ENCODE measurements around the gene ABHD17B.
"Not testable (repeated sequence)": the region's sequence is repeated elsewhere in the genome, so short reads cannot be mapped to it uniquely, and the experiment has no call there.

ABHD17B gene

DNA sequence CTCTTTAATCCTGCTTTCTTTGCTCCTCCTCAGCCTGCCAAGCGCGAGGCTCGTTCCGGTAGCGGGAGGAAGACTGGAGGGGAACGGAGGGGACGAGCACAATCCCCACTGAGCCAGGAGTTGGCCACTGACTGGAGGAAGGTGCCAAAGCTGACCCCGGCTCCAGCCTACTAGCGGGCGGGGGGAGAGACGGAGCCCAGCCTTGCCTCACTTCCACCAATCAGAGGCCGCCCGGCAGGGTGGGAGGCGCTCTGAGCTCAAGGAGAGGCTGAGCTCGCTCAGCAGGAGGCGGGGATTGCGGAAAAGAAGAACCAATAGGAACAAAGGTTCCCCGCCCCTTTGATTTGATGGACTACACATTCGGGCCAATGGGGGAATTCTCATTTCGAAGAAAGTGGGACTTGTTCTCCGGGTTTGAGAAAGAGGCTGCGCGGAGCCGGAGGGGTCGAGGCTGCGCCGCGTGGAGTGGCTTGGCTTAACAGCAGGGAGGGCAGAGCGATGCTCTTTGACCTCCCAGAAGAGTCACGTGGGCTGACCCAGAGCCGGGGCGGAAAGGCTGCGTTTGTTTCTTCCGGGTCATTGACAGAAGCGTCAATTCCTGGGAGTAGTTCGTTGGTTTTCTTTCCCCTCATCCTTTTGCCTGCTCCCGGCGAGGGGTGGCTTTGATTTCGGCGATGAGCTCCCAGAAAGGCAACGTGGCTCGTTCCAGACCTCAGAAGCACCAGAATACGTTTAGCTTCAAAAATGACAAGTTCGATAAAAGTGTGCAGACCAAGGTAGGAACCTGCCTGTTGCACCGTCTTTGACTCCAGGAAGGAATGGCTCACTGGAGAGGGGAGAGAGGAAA is at the start of gene ABHD17B, which contains the start of gene C9orf85:
Gene ABHD17B, minus strand, starts transcription at position 133 of the 847 bp plus-strand sequence. CDS start 36,113 bp downstream, outside the sequence.
Gene C9orf85, plus strand, starts transcription at position 579 of the 847 bp plus-strand sequence. Its CDS starts 96 bp downstream, at position 675.
- peak; percentile 94 for DNase-seq

DNA sequence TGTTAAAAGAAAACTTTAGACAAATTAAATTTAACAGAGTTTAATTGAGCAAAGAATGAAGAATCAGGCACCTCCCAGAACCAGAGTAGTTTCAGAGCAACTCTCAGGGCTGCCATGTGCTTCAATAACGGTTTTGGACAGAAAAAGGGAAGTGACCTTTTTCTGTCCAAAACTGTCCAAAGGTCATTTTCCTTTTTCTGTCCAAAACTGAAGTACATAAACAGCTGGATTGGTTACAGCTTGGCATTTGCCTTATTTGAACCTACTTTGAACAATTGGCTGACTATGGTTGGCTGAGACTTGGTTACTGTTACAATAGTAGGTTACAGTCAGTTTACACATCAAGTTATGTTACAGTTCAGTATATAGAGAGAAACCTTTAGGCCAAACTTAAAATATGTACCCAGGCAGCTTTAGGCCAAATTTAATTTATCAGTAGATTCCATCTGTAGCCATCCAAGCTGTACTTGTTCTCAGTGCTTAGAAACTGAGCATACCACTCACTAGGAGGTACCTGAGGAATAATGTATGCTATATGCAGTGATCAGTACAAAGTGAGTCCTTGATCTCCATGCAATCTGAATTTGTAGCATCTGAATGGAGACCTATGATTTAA is 44.4 kb upstream of the ABHD17B start:
- DNase-seq = no peak

DNA sequence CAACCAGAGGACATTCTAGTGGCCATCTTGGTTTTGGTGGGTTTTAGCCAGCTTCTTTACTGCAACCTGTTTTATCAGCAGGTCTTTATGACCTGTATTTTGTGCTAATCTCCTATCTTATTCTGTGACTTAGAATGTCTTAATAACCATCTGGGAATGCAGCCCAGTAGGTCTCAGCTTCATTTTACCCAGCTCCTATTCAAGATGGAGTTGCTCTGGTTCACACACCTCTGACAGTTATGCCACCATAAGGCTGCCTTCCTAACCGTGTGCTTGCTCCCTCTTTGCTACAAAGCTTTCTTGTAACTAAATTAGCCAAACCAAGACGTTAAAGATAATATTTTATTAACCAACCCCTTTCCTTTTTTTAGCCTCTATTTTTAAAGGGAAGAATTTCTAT is 43.7 kb upstream of the ABHD17B start:
- not testable (repeated sequence) for DNase-seq

DNA sequence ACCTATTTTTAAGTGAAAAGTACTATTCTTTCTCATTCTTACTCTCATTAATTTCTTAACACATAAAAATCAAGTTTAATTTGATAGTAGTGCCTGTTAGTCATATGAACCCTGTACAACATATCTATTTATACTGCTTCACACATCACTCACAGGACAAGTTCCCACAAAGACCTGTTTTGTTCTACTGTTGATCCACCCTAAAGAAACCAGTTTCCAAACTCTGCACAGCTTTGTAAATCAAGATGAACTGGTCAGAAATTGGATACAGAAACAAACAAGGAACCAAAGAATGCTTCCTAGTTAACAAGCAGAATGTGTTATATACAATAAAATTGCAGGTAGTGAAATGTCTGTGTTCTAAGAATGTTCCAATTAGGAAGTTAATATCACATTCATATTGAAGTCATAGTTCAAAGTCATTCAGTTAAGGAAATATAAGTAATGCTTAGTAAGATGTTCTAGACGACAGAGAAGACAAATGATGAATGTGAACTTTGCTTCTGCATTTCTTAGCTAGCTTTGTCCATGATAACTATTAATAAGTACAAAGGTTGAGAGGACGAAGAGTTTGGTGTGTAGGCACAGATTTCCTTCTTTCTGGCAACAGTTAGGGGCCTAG is 33.9 kb upstream of the ABHD17B start:
- DNase-seq = no peak

DNA sequence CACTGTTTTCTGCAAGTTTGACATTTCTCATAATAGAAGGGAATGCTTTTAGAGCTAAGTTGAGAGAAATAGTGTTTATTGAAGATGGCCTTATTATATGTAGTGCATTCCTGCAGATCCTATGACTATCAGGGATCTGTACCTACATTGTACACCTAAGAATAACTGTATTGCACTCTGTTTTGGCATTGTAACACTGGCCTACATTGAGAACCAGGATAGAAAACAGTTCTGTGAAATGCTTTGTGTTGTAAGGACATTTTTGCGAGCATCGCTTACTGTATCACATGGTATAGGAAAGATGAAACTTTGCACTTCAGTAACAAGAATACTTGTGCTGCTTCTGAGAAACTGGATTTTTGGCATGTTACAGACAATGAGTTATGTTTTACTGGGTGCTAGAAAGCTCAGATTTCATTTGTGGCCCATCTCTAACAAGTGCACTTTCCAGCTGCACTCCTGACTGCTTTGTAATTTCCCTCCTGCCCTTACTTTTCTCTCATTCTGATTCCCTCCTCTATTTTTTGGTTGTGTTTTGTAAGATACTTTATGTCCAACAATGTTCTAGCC is 31.1 kb upstream of the ABHD17B start:
- no peak for DNase-seq

DNA sequence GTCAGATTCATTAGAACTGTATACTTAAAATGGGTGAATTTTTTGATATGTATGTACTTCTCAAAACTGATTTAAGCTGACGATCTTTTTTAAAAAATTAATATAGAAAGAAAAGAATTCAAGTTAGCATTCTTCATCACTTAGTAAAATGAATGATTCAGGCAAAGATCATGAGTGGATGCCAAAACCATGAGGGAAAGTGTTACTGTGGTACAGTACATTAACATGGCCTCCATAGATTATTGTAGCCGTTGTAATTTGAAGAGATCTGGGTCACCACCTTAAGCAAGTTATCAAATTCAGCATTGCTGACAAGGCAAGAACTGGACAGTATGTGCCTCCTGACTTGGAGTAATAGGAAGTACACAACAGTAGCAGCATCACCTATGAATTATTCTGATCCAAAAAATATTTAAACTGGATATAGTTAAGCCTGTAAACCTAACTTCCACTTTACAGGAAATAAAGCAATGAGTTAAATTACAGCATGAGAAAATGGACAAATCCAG is 30.1 kb upstream of the ABHD17B start:
- no peak for DNase-seq

DNA sequence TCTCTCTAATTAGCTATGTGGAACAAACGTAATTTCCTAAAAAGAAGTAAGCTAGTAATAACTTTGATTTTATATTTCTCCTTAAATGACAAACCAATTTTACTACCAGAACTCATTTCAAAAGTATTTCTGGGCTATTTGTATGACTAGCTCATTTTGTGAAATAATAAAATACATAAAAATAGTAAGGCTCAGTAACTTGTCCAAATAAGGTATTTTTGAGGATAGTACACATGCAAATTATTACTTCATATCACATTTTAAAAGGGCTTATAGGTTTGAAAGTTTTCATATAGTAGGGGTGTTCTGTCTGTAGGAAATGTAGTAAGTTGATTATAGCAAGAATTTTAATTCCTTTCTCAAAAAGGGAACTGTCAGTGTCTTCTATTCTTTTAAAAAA is 26.9 kb upstream of the ABHD17B start:
- DNase-seq = no peak

DNA sequence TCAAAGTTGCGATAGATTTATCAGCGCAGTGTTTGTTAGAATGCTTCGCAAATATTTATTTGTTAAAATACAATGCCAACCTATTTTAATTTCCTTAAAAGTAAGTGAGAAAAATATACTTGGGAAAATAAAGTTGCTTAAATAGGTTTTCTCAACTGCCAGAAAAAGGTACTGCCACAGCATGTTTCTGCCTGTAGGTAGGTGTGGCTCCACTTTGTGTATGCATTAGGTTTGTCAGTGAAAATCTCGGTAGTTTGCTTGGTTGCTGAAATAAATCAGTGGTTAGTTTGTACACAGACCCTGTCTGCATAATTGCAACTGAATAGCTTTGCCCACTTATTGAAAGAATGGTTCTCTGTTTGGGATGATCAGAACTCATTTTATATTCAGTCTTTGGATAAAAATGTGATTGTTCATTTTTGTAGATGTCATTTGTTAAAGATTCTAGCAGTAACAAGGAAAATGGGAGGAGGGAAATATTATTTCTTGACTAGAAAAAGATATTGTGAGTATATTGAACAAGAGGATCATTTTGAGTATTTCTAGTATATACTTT is 26.2 kb upstream of the ABHD17B start:
- no peak for DNase-seq

DNA sequence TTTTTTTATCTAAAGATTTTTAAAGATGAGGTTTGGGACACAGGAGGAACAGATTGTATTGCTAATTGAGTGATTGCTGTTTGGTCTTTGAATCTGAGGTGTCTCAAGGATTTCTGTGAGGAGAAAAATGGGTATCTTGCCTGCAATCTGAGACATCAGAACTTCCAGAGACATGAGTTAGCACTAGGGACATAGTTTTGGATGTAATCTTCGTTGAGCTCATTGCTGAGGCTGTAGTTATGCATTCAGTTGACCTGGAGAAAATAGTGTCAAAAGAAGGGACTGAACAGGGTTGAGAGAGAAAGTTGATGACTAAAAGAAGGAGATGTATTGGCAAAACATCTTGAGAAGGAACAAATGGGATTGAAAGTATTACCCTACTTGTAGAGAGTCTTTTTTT is 25.1 kb upstream of the ABHD17B start:
- no peak for DNase-seq

DNA sequence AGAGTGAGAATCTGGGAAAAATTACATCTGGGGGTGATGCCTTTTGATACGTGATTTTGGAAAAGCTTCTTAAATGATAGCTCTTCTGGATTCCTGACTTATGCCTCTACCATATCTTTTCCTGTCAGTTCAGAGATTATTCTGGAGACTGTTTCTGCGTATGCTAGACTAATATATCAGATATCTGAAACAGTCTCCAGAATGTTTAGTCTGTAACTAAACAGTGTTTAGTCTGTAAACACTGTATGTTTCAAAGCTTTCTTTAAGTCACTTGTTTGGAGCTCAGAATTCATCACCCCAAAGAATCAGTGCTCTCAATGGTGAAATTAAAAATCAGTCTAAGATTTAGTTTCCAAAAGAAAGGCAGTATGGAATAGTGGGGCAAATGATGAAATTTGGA is 20.2 kb upstream of the ABHD17B start:
- DNase-seq = no peak

DNA sequence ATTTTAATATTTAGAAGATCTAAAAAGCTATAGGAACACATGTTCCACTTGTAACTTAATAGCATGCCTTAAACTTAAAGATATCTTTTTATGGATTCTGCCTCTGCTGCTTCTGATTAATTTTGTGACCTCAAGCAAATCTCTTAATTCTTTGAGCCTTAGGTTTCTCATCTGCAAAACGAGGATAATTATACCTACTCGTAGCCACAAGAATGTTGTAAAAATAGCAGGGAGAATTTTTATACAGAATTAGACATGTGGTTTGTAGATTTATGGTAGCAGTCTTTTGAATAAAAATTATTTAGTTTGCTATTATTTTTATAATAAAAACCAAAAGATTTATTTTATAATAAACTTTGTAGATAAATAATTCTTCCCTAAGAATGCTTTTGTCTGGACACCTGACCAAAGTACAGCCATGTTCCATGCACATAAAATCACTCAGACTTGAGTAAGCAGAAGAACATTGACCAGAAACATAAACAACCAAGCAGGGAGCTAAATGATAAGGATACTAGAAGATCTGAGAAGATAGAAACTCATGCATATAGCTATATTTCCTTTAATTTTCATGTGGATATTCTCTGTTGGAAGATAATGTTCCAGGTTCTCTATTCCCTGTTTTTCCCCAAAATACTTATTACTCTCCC is 18.9 kb upstream of the ABHD17B start:
- DNase-seq = no peak

DNA sequence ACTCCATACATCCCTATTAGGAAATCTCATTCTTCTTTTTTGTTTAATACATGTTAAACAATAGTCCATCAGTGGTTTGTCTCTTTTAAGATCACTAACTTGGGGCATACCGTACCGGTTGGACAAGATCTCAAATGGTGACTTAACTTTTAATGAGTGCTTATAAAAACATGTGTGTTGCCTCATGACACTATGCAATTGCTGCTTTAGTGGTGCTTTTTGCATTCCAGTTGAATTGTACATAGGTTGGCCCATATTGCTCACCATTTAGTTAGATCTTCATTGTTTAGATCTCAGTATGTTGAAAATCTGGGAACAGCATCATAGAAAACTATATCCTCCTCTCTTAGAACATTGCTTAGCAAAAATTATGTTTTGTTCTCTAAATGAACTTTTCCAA is 18.2 kb upstream of the ABHD17B start:
- DNase-seq = no peak

DNA sequence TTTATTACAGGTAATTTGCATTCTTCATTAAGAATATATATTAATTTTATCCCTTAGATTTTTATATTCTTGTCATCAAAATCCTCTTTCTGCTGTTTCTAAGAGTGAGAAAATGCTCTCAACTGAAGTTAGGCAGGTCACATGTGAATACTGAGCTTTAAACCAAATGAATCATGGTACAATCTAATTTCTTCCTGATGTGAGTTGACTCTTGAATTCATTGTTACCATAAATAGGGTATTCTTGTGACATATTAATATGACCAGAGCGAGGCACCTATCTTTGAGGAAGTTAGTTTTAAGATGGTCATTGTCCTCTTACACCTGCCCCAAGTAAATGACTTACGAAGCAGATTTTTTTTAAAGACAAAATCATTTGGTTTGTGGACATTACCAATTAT is 17.8 kb upstream of the ABHD17B start:
- no peak for DNase-seq

DNA sequence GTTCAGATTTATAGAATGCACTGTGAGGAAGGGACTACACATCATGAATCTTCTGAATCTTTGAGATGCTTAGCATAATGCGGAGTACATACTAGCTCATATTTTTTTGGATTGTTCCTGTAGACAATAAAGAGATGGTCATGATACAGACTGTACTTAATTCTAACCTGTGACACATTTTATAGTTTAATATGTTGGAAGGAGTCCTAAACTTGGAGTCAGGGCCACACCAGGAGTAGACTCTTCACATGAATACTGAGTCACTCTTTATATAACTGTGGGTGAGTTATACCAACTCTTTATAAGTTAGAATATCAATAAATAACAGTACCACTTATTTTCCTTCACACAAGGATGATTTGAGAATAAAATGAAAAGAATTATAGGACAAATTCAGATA is 17.4 kb upstream of the ABHD17B start:
- DNase-seq = no peak

DNA sequence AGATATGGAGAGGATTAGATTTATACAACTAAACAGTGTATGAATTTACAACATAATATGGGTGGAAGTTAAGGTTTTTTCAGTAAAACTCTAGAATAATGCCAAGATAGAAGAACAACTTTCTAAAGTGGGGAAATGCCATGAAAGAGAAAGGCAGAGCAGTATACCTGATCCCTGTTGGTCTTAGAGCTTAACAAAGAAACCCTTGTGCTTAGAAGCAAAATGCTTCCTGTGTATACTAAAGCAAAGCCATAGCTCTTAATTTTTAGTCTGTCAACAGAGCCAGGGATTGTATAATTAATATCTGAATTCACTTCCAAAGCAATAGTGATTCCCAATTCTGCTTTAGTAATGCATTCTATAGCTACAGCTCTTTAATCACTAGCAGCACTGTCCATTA is 14.8 kb upstream of the ABHD17B start:
- no peak for DNase-seq

DNA sequence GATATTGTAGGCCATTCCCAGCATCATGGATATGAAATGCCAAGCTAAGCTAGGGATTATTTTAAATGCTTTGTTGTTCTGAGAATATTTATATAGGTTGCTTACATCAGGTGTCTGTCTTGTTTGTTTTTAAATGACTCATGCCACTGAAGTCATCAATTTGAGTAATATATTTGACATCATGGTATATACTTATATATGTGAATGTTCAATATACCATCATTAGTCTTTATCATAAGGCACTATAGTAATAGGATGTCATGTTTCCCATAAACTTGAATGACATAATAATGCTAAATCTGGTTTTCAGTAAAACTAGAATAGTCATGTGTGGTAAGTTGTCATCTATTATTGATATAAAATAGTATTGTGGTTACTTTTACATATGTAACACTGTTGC is 13.6 kb upstream of the ABHD17B start:
- no peak for DNase-seq

DNA sequence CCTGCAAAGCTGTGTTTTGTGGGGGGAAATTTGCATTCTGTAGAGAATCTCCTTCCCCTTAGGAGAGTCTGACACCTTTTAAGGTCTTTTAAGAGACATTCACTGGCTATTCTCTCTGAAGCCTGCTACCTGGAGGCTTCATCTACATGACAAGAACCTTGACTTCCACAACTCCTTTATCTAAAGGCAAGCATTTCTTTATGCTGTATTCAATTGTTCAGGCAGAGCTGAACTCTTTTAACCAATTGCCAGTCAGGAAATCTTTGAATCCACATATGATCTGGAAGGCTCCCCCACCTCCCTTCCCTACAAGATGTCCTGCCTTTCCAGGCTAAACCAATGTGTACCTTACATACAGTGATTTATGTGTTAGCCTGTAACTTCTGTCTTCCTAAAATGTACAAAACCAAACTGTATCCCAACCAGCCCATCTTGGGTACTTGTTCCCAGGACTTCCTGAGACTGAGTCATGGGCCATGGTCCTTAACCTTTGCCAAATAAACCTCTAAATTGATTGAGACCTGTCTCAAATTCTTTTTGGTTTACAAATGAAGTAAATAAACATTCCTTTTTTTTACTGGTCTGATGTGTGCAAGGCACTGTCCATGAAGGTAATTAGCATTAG is 10.3 kb upstream of the ABHD17B start:
- no peak for DNase-seq

DNA sequence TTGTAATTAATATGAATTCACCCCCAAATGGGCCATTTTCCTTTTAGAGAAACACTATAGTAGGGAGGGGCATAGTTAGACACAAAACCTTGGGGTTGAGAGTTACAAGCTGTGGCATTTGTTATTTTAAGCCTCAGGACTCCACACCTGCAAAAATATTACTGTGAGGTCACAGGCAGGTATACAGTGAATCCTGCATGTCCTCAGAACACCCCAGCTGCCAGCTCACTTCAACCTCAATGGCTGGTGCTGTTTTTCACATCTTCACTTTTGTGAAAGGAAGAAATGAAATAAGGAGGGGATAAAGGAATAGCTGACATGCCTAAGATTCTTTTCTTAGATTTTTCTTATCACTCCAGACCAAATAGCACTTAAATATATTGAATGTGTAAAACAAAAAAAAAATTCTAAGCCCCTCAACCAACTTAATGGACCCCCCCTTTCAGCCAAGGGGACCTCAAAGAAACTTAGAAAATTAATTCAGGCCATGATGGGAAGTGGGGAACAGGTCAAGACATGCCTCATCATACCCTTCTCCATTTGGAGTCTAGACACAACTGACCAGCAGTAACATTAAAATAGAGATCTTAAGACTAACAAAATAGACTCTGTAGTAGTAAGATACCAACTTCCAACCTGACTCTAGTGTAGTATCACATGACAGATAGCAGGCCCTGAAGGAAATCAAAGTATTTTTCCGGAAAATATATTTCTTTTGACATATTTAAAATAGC is 9.6 kb upstream of the ABHD17B start:
- DNase-seq = no peak

DNA sequence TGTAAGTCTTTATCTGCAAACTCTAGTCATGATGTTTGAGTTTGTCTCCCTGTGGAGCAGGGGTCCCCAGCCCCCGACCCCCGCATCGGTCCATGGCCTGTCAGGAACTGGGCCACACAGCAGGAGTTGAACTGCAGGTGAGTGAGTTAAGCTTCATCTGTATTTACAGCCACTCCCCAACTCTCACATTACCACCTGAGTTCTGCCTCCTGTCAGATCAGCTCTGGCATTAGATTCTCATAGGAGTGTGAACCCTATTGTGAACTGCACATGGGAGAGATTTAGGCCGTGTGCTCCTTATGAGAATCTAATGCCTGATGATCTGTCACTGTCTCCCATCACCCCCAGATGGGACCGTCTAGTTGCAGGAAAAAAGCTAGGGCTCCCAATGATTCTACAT is 7.4 kb upstream of the ABHD17B start:
- no peak for DNase-seq

DNA sequence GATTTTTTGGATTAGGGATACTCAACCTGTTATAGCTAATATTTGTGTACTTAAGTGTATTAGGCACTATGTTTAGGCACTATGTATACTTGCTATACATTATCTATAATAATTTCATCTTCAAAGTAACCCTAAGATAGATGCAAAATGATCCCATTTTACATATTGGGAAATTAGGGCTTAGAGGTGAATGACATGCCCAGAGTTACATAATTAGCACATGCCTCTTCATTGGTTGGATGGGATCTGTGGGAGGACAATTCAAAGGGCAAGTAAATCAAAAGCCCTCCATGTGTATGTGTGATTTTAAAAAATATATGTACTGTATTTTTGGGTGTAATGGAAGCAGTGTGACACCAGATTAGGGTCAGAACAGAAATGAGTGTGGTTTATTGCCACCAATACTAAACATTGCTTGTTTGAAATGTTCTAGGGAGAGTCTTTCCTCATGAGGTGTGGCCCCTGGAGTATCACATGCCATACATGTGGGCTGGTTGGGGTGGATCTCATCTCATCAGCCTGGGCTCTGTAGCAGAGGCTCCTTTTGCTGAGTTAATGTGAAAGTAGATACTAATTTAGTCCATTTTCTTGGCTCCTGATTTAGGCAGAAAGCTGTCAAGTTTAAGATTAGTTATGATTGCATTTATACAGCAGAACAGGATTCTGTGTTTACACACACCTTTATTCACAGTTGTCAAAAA is 6.0 kb upstream of the ABHD17B start:
- no peak for DNase-seq

DNA sequence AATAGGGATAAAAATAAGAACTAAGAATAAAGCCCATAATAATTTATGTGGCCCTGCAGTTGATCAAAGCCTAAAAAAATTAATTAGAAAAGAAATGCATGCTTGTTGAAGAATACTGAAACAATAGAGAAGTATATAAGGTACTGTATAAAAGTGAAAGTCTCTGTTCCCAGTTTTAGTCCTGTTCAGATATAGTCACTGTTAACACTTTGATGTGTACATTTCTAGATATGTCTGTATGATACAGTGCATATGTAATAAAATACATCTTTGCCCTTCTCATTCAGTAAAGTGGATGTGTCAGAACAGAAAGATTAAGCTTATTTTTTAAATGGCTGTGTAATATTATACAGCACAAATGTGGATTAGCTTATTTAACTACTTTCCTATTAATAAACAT is 4.5 kb upstream of the ABHD17B start:
- no peak for DNase-seq
